Loucy (cell line): Measurements from ENCODE around the gene PACRGL.
"Not testable (repeated sequence)": the region's sequence is repeated elsewhere in the genome, so short reads cannot be mapped to it uniquely, and the experiment has no call there.

Experiments
- H2AFZ ChIP-seq: fragments of 200-600 bp; sonication (generic); 2 replicates; pipeline ENCODE4 v1.6.0; 2016; ENCODE audit warnings: antibody characterized with exemption, mild to moderate bottlenecking, low read length, moderate library complexity
- H3F3A ChIP-seq: fragments of 200-600 bp; 2 replicates; pipeline ENCODE4 v1.6.0; 2016; ENCODE audit warnings: antibody characterized with exemption, low read depth, mild to moderate bottlenecking
- H3K27me3 ChIP-seq: fragments of 200-600 bp; sonication (generic); 2 replicates; pipeline ENCODE4 v1.6.1; 2014; ENCODE audit warnings: low read length, mild to moderate bottlenecking; ENCODE audit not compliant: insufficient read depth, poor library complexity, severe bottlenecking
- H3K36me3 ChIP-seq: fragments of 200-600 bp; sonication (generic); 2 replicates; pipeline ENCODE4 v1.6.1; 2016; ENCODE audit warnings: low read length; ENCODE audit not compliant: insufficient read depth
- H3K4me1 ChIP-seq: fragments of 200-600 bp; sonication (generic); 2 replicates; pipeline ENCODE4 v1.5.1; 2014; ENCODE audit warnings: low read length, mild to moderate bottlenecking; ENCODE audit not compliant: insufficient read depth, poor library complexity, severe bottlenecking
- H3K4me2 ChIP-seq: fragments of 200-600 bp; sonication (generic); 2 replicates; pipeline ENCODE4 v1.6.0; 2014; ENCODE audit warnings: antibody characterized with exemption, low read length, low read depth, mild to moderate bottlenecking; ENCODE audit not compliant: poor library complexity, severe bottlenecking
- H3K4me3 ChIP-seq: fragments of 200-600 bp; sonication (generic); 2 replicates; pipeline ENCODE4 v1.5.1; 2014; ENCODE audit warnings: low read length, mild to moderate bottlenecking, mixed read lengths; ENCODE audit not compliant: poor library complexity, severe bottlenecking
- H3K79me2 ChIP-seq: fragments of 200-600 bp; sonication (generic); 2 replicates; pipeline ENCODE4 v1.6.1; 2014; ENCODE audit warnings: low read length; ENCODE audit not compliant: insufficient read depth
- H3K9ac ChIP-seq: fragments of 200-600 bp; sonication (generic); 2 replicates; pipeline ENCODE4 v1.6.0; 2014; ENCODE audit warnings: mild to moderate bottlenecking, low read depth, low read length, moderate library complexity; ENCODE audit not compliant: poor library complexity, severe bottlenecking
- H3K9me2 ChIP-seq: fragments of 200-600 bp; sonication (generic); replicated peaks from 2 replicates; pipeline ENCODE4 v1.6.1; 2016; ENCODE audit warnings: low read depth, low read length, mixed read lengths
- H3K9me3 ChIP-seq: fragments of 200-600 bp; sonication (generic); 2 replicates; pipeline ENCODE4 v1.6.1; 2014; ENCODE audit warnings: mild to moderate bottlenecking, antibody characterized with exemption, low read length, low read depth; ENCODE audit not compliant: insufficient read depth
- H4K20me1 ChIP-seq: fragments of 200-600 bp; sonication (generic); 2 replicates; pipeline ENCODE4 v1.6.0; 2014; ENCODE audit warnings: antibody characterized with exemption, low read length, mild to moderate bottlenecking; ENCODE audit not compliant: insufficient read depth, poor library complexity, severe bottlenecking
- CTCF ChIP-seq: fragments of 200-600 bp; sonication (generic); conservative IDR thresholded peaks from 2 replicates; pipeline ENCODE4 v1.5.1; 2014; ENCODE audit warnings: mild to moderate bottlenecking, antibody characterized with exemption, low read length
- EZH2phosphoT487 ChIP-seq: fragments of 200-600 bp; IDR thresholded peaks from 2 replicates; pipeline ENCODE4 v1.6.1; 2018; ENCODE audit warnings: antibody characterized with exemption, mild to moderate bottlenecking, moderate library complexity, borderline replicate concordance

PACRGL gene

DNA sequence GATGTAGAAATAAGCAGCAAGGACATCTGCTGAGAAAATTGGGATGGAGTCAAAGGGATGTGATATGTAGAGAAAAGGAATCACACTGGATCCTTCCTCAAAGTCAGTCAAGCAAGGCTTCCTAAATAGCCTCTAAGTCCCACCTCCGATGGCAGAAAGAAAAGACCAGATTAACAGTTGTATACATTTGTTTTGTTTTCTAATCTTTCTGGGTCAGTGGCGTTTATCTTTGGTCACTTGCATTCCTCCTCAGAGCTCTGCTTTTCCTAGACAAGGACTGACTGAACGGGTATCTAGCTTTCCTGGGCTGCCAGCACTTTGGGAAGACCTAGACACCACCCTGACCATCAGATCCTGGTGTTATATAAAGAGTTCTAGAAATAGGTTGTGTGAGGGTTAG is 23.2 kb downstream of the PACRGL start:
- peaks cover 39% of the 10 kb centered on the region; the same call in 1 of the 2 replicates for H3K36me3 ChIP-seq

GRCh38 chr4:20724915-20725314 is 24.7 kb downstream of the PACRGL start:
- TF ChIP-seq CTCF (no peak), EZH2phosphoT487 (no peak)
- Histone ChIP-seq H3K36me3 (peaks cover 44% of the 10 kb centered on the region; the same call in 1 of the 2 replicates), H3K9ac (no peak overlapping the region)

More for the DNA sequence above, 23.2 kb downstream of the PACRGL start:
- Histone ChIP-seq H3F3A (no peaks in the 10 kb centered on the region), H3K4me3 (no peak overlapping the region), H3K4me1 (no peaks in the 10 kb centered on the region), H3K79me2 (no peaks in the 10 kb centered on the region), H3K27me3 (no peaks in the 10 kb centered on the region), H3K9me2 (no peaks in the 10 kb centered on the region), H4K20me1 (no peaks in the 10 kb centered on the region), H3K4me2 (no peak overlapping the region), H3K9me3 (no peaks in the 10 kb centered on the region), H2AFZ (no peak overlapping the region), H3K9ac (no peak overlapping the region)
- TF ChIP-seq CTCF, result no peak
- TF ChIP-seq EZH2phosphoT487, result no peak

DNA sequence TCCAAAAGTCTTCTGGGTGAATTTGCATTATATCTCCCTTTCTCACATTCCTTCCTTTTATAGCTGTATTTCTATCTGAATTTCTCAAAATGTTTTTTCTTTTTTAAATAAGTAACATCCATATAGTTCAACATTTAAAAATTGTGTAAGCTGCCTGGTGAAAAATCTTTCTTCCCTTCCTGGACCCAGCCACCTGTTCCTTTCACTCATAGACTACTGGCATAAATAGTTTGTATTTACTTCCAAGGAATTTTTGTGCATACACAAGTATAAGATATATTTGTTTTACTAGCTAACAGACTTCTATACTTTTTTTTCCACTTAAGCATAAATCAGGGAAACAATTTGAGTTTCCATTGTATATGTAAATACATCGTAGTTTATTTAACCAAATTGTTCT is 35.7 kb downstream of the PACRGL start:
- TF ChIP-seq CTCF, result no peak
- H3K4me3 ChIP-seq, result no peak overlapping the region

More at GRCh38 chr4:20724915-20725314, 24.7 kb downstream of the PACRGL start:
- Histone ChIP-seq H3K4me1 (no peaks in the 10 kb centered on the region), H3K9me3 (no peaks in the 10 kb centered on the region), H2AFZ (no peak overlapping the region), H4K20me1 (no peaks in the 10 kb centered on the region), H3K4me3 (no peak overlapping the region), H3F3A (no peaks in the 10 kb centered on the region), H3K9me2 (no peaks in the 10 kb centered on the region), H3K4me2 (no peak overlapping the region), H3K79me2 (no peaks in the 10 kb centered on the region), H3K27me3 (no peaks in the 10 kb centered on the region)

DNA sequence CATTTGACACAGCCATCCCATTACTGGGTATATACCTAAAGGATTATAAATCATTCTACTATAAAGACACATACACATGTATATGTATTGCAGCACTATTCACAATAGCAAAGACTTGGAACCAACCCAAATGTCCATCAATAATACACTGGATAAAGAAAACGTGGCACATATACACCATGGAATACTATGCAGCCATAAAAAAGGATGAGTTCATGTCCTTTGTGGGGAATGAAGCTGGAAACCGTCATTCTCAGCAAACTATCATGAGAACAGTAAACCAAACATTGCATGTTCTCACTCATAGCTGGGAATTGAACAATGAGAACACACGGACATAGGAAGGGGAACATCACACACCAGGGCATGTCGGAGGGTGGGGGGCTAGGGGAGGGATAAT is 45.7 kb downstream of the PACRGL start:
- H3K79me2 ChIP-seq, H3K9me3 ChIP-seq, H3K4me2 ChIP-seq, H4K20me1 ChIP-seq, H3F3A ChIP-seq, H3K4me3 ChIP-seq, H3K4me1 ChIP-seq, H3K9ac ChIP-seq, H3K36me3 ChIP-seq, H2AFZ ChIP-seq, H3K27me3 ChIP-seq, H3K9me2 ChIP-seq: not testable (repeated sequence)

More for the DNA sequence above, 35.7 kb downstream of the PACRGL start:
- Histone ChIP-seq H3K4me2 (no peak overlapping the region), H3F3A (no peaks in the 10 kb centered on the region), H3K9me2 (no peaks in the 10 kb centered on the region), H4K20me1 (no peaks in the 10 kb centered on the region), H2AFZ (no peak overlapping the region), H3K4me1 (no peaks in the 10 kb centered on the region), H3K79me2 (no peaks in the 10 kb centered on the region), H3K9ac (no peak overlapping the region), H3K9me3 (no peaks in the 10 kb centered on the region; the same call in 1 of the 2 replicates), H3K36me3 (peaks cover 13% of the 10 kb centered on the region; the same call in 1 of the 2 replicates), H3K27me3 (no peaks in the 10 kb centered on the region)
